ENCODE results near the gene TEX22.

DNA sequence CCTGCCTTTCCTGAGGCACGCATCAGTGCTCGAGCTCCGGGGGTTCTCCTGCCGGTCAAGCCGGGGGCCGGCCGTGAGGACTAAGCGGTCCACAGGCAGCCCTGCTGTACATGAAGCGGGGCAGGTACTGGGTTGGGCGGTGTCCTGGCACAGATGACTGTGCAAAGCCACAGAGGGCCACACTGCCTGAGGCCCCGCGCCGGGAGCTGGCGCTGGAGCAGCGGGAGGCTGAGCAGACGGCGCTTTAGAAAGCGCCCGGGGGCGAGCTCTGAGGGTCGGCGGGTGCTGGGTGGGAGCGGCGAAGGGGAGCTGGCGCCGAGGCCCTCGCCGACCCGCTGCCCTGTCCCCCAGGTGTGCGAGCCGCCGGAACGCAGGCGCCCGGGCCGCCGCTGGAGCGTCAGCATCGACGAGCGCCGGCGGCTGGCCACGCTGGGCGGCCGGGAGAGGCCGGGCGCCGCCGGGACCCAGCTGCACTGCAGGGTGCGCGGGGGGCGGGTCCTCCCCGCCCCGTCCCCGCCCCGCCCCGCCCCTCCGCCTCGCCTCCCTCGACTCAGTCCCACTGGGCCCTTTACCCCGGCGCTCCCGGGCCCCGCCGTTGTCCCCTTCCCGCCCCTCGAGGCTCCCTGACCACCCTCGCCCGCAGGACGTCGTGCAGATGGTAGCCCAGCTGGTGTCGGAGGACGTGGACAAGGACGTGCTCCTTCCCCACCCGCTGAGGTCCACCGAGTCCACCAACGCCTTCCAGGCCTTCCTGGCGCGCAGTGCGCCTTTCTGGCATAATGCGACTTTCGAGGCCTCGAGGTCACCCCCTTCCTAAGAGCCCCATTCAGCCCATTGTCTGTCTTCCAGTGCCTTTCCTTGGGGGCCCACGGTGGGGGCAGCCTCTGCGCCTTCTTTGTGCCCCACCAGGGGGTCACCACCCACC lies 12.9 kb downstream of the TEX22 start:
- TF ChIP-seq PAX5 (IDR thresholded peaks at IDR 0.05; ENCODE audit: insufficient read depth, low read length, severe bottlenecking) (no peak), SPI1 (IDR thresholded peaks at IDR 0.05; ENCODE audit: low read depth, low read length) (no peak)

Data from GM12891 (cell line).